HFFc6 (cell line): ENCODE data around the gene SSH3. TPM values are rescaled to one million over a fixed set of nuclear protein-coding genes. Genes with fewer than 3 reads are reported as not detected.
A peak's percentile ranks its signal among the peaks of the same experiment; 100 is the strongest.

Experiments used
- DNase-seq: peaks from one replicate; pipeline ENCODE4 v3.0.0-alpha.2; 2018
- H3K27ac Mint-ChIP-seq: 2 replicates; pipeline ENCODE4 v1.8.0; 2020; ENCODE audit warnings: mild to moderate bottlenecking, mixed read lengths
- H3K27me3 Mint-ChIP-seq: 2 replicates; pipeline ENCODE4 v1.8.0; 2021; ENCODE audit warnings: mild to moderate bottlenecking, moderate library complexity, mixed read lengths; ENCODE audit not compliant: insufficient read depth
- H3K36me3 Mint-ChIP-seq: 2 replicates; pipeline ENCODE4 v1.8.0; 2021; ENCODE audit warnings: low read depth, mixed read lengths
- H3K4me1 Mint-ChIP-seq: 2 replicates; pipeline ENCODE4 v1.8.0; 2020; ENCODE audit warnings: low read depth, mixed read lengths
- H3K4me3 Mint-ChIP-seq: 2 replicates; pipeline ENCODE4 v1.8.0; 2020; ENCODE audit warnings: mild to moderate bottlenecking, moderate library complexity, mixed read lengths
- H3K9me3 Mint-ChIP-seq: 2 replicates; pipeline ENCODE4 v1.8.0; 2020; ENCODE audit warnings: mild to moderate bottlenecking, mixed read lengths
- CTCF ChIP-seq: fragments of 200-600 bp; sonication (generic); IDR thresholded peaks from 2 replicates; pipeline ENCODE4 v1.5.0; 2021; ENCODE audit warnings: antibody characterized with exemption, mild to moderate bottlenecking
- total RNA-seq, 6 experiments: library from RNA; stranded (reverse); fragmentation: NEBNext Ultra II Directional; extraction: Animal tissue kit (Norgen Biotek cat#: 25700); gene quantifications; 2 replicates in 1 of 6; 3 replicates in 5 of 6; pipeline ENCODE4 v1.2.3, GENCODE V29; 2021

The SSH3 gene
- total RNA-seq, 6 experiments from 2014 or later: 17.0 to 28.7 (median 22.6) TPM

DNA sequence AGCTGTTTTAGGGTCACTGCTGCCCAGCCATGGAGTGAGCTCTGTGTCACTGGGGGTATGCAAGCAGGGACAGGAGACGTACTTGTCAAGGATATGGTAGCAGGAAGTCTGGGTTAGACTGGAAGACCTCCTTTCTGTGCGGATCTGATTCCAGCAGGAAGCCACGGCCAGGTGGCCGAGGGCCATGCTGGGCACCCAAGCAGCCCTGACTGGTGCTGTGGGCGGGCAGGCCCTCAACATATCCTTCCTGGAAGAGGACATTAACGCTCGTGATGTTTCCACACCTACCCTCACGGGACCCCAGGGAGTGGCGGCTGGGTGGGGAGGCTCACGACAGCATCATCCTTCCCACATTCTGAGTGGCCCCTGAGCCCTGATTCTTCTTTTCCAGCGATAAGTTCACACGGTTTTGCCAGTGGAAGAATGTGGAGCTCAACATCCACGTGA lies 23.0 kb upstream of the SSH3 start:
- Mint-ChIP-seq H3K9me3 (no peaks in the 10 kb centered on the region), H3K27ac (no peak overlapping the region), H3K4me3 (no peak overlapping the region), H3K27me3 (no peaks in the 10 kb centered on the region), H3K4me1 (peaks cover 17% of the 10 kb centered on the region), H3K36me3 (peaks cover 4% of the 10 kb centered on the region; the same call in 1 of the 2 replicates)
- DNase-seq: no peak
- no peak for TF ChIP-seq CTCF

GRCh38 chr11:67280788-67281551 lies 22.4 kb upstream of the SSH3 start:
- Mint-ChIP-seq H3K27me3 (no peaks in the 10 kb centered on the region), H3K36me3 (peaks cover 4% of the 10 kb centered on the region; the same call in 1 of the 2 replicates), H3K4me3 (no peak overlapping the region), H3K27ac (no peak overlapping the region), H3K4me1 (peaks cover 17% of the 10 kb centered on the region), H3K9me3 (no peaks in the 10 kb centered on the region)
- no peak for TF ChIP-seq CTCF
- no peak for DNase-seq

GRCh38 chr11:67281552-67282150 lies 21.7 kb upstream of the SSH3 start:
- no peaks in the 10 kb centered on the region for H3K27me3 Mint-ChIP-seq
- H3K9me3 Mint-ChIP-seq: no peaks in the 10 kb centered on the region
- DNase-seq: no peak
- TF ChIP-seq CTCF: 0 out of 2 replicates have a peak, but pooled peaks have one; percentile 11
- no peak overlapping the region for H3K4me3 Mint-ChIP-seq
- no peak overlapping the region for H3K27ac Mint-ChIP-seq
- peaks cover 13% of the 10 kb centered on the region for H3K4me1 Mint-ChIP-seq
- H3K36me3 Mint-ChIP-seq: peaks cover 4% of the 10 kb centered on the region; the same call in 1 of the 2 replicates

DNA sequence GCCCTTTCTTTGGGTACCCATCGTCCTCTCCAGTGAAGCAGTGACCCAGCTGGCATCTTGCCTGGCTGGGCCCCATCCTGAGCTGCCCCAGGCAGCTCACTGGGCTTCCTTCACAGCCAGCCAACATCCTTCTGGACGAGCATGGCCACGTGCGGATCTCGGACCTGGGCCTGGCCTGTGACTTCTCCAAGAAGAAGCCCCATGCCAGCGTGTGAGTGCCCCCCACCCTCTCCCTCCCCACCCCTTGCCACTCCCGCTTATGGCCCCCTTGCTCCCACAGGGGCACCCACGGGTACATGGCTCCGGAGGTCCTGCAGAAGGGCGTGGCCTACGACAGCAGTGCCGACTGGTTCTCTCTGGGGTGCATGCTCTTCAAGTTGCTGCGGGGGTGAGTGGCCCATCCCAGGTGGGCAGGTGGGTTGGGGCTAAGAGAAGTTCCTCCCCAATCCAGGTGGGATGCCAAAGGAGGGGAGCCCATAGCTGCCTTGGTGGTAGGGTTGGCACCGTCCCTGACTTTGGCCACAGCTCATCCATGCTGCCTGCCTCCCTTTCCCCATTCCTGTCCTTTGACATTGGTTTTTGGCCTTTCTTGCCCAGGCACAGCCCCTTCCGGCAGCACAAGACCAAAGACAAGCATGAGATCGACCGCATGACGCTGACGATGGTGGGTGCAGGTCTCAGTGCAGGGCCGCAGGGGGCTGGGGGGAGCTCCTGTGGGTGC lies 21.0 kb upstream of the SSH3 start:
- DNase-seq: no peak
- H3K9me3 Mint-ChIP-seq: no peaks in the 10 kb centered on the region
- no peak overlapping the region for H3K27ac Mint-ChIP-seq
- no peak for TF ChIP-seq CTCF
- peaks cover 10% of the 10 kb centered on the region for H3K4me1 Mint-ChIP-seq
- no peak overlapping the region for H3K4me3 Mint-ChIP-seq
- H3K27me3 Mint-ChIP-seq: peaks cover 2% of the 10 kb centered on the region; the same call in 1 of the 2 replicates
- peaks cover 7% of the 10 kb centered on the region; the same call in 1 of the 2 replicates for H3K36me3 Mint-ChIP-seq

DNA sequence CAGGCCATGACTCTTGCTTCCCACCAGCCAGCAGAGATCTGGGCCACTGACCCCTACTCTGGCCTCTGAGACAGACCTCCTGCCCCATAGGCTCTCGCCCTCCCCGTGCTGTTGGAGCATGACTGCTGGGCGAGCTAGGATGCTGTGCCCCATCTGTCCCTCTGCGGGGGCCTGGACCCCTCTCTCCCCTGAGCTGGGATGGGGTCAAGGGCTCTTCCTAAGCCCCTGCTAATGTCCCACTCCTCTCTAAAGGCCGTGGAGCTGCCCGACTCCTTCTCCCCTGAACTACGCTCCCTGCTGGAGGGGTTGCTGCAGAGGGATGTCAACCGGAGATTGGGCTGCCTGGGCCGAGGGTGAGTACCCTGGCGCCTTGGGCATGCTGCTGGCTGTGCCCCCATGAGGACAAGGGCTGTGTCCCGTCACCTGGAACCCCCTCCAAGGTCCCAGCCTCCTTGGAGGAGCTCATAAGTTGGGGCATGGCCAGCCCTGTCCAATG lies 20.4 kb upstream of the SSH3 start:
- no peak for TF ChIP-seq CTCF
- H3K4me3 Mint-ChIP-seq: no peak overlapping the region

More for the DNA sequence above, 20.4 kb upstream of the SSH3 start:
- H3K9me3 Mint-ChIP-seq: no peaks in the 10 kb centered on the region
- H3K4me1 Mint-ChIP-seq: peaks cover 10% of the 10 kb centered on the region
- no peak overlapping the region for H3K27ac Mint-ChIP-seq
- DNase-seq: no peak
- peaks cover 7% of the 10 kb centered on the region; the same call in 1 of the 2 replicates for H3K36me3 Mint-ChIP-seq
- H3K27me3 Mint-ChIP-seq: peaks cover 2% of the 10 kb centered on the region
